ENCODE measurements around the gene NFATC2. TPM values are rescaled to one million over a fixed set of nuclear protein-coding genes. Genes with fewer than 3 reads are reported as not detected.

NFATC2 gene
- polyA plus RNA-seq, 1 donor: 22.3 TPM

DNA sequence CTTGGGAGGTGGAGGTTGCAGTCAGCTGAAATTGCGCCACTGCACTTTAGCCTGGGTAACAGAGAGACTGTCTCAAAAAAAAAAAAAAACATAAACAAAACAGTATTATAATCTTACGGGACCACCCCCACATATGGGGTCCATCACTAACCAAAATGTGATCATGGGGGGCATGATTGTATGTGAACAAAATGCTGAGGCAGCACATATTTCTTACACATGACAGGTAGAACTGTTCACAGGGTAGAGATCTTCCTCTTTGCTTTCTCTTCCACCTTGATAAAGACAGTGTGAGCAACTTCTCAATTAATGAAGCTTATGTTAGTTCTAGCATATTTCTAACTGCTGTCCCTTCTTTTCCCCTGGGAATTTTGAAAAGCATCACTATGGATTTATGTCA, 24.7 kb downstream of the NFATC2 start:
- H3K27ac ChIP-seq (ENCODE audit: low read length): no peak overlapping the region
- H3K27me3 ChIP-seq (ENCODE audit: control insufficient read depth, insufficient read depth, low read length): no peaks in the 10 kb centered on the region
- no peak overlapping the region for H3K4me3 ChIP-seq (ENCODE audit: low read length)
- no peak for DNase-seq
- H3K9me3 ChIP-seq (ENCODE audit: control insufficient read depth, low read depth, low read length): no peaks in the 10 kb centered on the region
- H3K36me3 ChIP-seq (ENCODE audit: control insufficient read depth, insufficient read depth, low read length): peaks cover 43% of the 10 kb centered on the region
- WGBS (ENCODE audit: insufficient coverage, low lambda C conversion rate): 100% methylated on average over 1 of the region's 2 CpGs
- H3K4me1 ChIP-seq (ENCODE audit: control insufficient read depth, insufficient read depth, low read length): peaks cover 5% of the 10 kb centered on the region

GRCh38 chr20:51516855-51517254, 25.7 kb downstream of the NFATC2 start:
- no CpG with 5 or more reads among the region's 7 CpGs for WGBS (ENCODE audit: insufficient coverage, low lambda C conversion rate)
- no peaks in the 10 kb centered on the region for H3K9me3 ChIP-seq (ENCODE audit: control insufficient read depth, low read depth, low read length)
- peaks cover 43% of the 10 kb centered on the region for H3K36me3 ChIP-seq (ENCODE audit: control insufficient read depth, insufficient read depth, low read length)

DNA sequence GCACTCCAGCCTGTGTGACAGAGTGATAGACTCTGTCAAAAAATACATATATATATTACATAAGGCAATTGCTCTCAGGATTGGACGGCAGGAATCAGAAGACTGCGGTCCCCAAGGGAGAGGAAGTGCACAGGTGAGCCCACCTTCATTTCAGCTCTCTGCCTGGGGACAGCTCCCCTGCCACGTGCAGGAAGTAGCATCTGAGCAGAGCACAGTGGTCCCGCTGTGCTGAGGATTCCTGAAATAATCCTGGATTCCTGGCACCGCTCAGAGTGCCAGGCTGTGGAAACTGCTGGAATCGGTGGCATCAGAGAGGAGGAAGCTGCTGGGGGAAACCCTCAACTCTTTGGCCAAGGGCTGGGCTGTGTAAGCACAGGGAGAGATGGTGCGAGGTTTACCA, 27.7 kb downstream of the NFATC2 start:
- WGBS (ENCODE audit: insufficient coverage, low lambda C conversion rate): no CpG with 5 or more reads among the region's 7 CpGs
- H3K36me3 ChIP-seq (ENCODE audit: control insufficient read depth, insufficient read depth, low read length): peaks cover 44% of the 10 kb centered on the region
- no peak overlapping the region for H3K4me3 ChIP-seq (ENCODE audit: low read length)
- no peaks in the 10 kb centered on the region for H3K27me3 ChIP-seq (ENCODE audit: control insufficient read depth, insufficient read depth, low read length)
- H3K27ac ChIP-seq (ENCODE audit: low read length): no peak overlapping the region
- no peak for DNase-seq
- H3K4me1 ChIP-seq (ENCODE audit: control insufficient read depth, insufficient read depth, low read length): peaks cover 5% of the 10 kb centered on the region
- H3K9me3 ChIP-seq (ENCODE audit: control insufficient read depth, low read depth, low read length): no peaks in the 10 kb centered on the region

More at GRCh38 chr20:51516855-51517254, 25.7 kb downstream of the NFATC2 start:
- DNase-seq: no peak
- Histone ChIP-seq H3K4me3 (ENCODE audit: low read length) (no peak overlapping the region), H3K27me3 (ENCODE audit: control insufficient read depth, insufficient read depth, low read length) (no peaks in the 10 kb centered on the region), H3K4me1 (ENCODE audit: control insufficient read depth, insufficient read depth, low read length) (peaks cover 5% of the 10 kb centered on the region), H3K27ac (ENCODE audit: low read length) (no peak overlapping the region)

DNA sequence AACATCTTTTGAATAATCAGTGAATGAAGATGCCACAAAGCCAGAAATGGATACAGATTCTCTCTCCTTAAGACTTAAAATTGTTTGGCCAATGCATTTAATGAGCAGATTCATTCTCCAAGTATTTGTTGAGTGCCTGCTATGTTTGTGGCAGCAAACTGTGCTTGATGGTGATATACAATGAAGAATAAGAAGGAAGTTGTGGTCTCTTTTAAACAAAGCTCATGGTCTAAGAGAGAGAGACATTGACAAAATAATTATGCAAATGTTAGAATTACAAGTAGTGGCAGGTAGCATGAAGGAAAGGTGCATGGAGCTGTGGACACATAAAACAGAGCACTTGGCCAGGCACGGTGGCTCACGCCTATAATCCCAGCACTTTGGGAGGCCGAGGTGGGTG, 28.3 kb downstream of the NFATC2 start:
- peaks cover 50% of the 10 kb centered on the region for H3K36me3 ChIP-seq (ENCODE audit: control insufficient read depth, insufficient read depth, low read length)
- H3K4me1 ChIP-seq (ENCODE audit: control insufficient read depth, insufficient read depth, low read length): peaks cover 5% of the 10 kb centered on the region
- WGBS (ENCODE audit: insufficient coverage, low lambda C conversion rate): no CpG with 5 or more reads among the region's 3 CpGs
- no peaks in the 10 kb centered on the region for H3K9me3 ChIP-seq (ENCODE audit: control insufficient read depth, low read depth, low read length)
- H3K4me3 ChIP-seq (ENCODE audit: low read length): no peak overlapping the region
- no peaks in the 10 kb centered on the region for H3K27me3 ChIP-seq (ENCODE audit: control insufficient read depth, insufficient read depth, low read length)
- no peak for DNase-seq
- no peak overlapping the region for H3K27ac ChIP-seq (ENCODE audit: low read length)

DNA sequence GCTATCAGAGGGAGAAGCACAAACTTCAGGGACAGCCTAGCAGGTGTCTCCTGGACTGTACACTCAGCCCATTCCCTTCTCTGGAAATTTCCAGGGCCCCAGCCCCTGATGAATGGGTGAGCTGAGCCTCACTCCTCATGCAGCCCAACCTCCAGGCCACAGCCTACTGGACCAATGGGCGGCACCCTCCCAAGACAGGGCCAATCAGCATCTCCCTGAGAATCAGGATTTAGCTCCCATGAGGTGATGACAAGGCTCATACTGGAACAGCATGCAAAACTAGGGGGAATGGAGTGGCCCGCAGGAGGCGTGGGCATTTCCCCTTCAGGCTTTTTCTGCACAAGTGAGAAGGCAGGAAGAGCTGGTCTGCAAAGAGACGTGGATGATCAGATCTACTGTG, 29.0 kb downstream of the NFATC2 start:
- WGBS (ENCODE audit: insufficient coverage, low lambda C conversion rate): no CpG with 5 or more reads among the region's 4 CpGs
- H3K9me3 ChIP-seq (ENCODE audit: control insufficient read depth, low read depth, low read length): no peaks in the 10 kb centered on the region
- no peak overlapping the region for H3K27ac ChIP-seq (ENCODE audit: low read length)
- DNase-seq: no peak
- H3K4me1 ChIP-seq (ENCODE audit: control insufficient read depth, insufficient read depth, low read length): peaks cover 5% of the 10 kb centered on the region
- H3K27me3 ChIP-seq (ENCODE audit: control insufficient read depth, insufficient read depth, low read length): no peaks in the 10 kb centered on the region
- peaks cover 47% of the 10 kb centered on the region for H3K36me3 ChIP-seq (ENCODE audit: control insufficient read depth, insufficient read depth, low read length)
- H3K4me3 ChIP-seq (ENCODE audit: low read length): no peak overlapping the region

DNA sequence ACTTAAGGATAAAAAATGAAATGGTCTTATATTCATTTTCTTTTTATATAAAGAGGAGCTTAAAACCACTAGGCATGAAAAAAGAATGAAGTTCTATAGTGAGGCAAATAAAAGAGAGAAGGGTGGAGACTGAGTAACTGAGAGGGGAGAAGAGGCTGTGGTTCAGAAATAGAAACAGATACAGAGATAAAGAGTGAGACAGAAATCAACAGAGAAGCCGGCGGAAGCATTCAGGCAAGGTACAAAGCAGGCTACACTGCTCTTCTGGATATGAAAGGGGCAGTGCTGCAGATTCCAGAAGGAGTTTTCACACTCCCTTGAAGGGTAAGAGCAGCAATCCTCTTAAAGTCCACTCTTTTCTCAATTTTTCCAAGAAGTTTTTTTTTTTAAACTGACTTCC, 29.9 kb downstream of the NFATC2 start:
- H3K36me3 ChIP-seq (ENCODE audit: control insufficient read depth, insufficient read depth, low read length): peaks cover 47% of the 10 kb centered on the region
- no CpG with 5 or more reads among the region's 2 CpGs for WGBS (ENCODE audit: insufficient coverage, low lambda C conversion rate)
- no peaks in the 10 kb centered on the region for H3K9me3 ChIP-seq (ENCODE audit: control insufficient read depth, low read depth, low read length)
- DNase-seq: no peak
- no peak overlapping the region for H3K4me3 ChIP-seq (ENCODE audit: low read length)
- no peaks in the 10 kb centered on the region for H3K4me1 ChIP-seq (ENCODE audit: control insufficient read depth, insufficient read depth, low read length)
- no peak overlapping the region for H3K27ac ChIP-seq (ENCODE audit: low read length)
- no peaks in the 10 kb centered on the region for H3K27me3 ChIP-seq (ENCODE audit: control insufficient read depth, insufficient read depth, low read length)

GRCh38 chr20:51511861-51512619, 30.5 kb downstream of the NFATC2 start:
- no peaks in the 10 kb centered on the region for H3K27me3 ChIP-seq (ENCODE audit: control insufficient read depth, insufficient read depth, low read length)
- peaks cover 46% of the 10 kb centered on the region for H3K36me3 ChIP-seq (ENCODE audit: control insufficient read depth, insufficient read depth, low read length)
- no peaks in the 10 kb centered on the region for H3K9me3 ChIP-seq (ENCODE audit: control insufficient read depth, low read depth, low read length)
- no peak overlapping the region for H3K27ac ChIP-seq (ENCODE audit: low read length)
- no peak overlapping the region for H3K4me3 ChIP-seq (ENCODE audit: low read length)
- DNase-seq: no peak
- H3K4me1 ChIP-seq (ENCODE audit: control insufficient read depth, insufficient read depth, low read length): no peaks in the 10 kb centered on the region
- WGBS (ENCODE audit: insufficient coverage, low lambda C conversion rate): no CpG with 5 or more reads among the region's 10 CpGs

DNA sequence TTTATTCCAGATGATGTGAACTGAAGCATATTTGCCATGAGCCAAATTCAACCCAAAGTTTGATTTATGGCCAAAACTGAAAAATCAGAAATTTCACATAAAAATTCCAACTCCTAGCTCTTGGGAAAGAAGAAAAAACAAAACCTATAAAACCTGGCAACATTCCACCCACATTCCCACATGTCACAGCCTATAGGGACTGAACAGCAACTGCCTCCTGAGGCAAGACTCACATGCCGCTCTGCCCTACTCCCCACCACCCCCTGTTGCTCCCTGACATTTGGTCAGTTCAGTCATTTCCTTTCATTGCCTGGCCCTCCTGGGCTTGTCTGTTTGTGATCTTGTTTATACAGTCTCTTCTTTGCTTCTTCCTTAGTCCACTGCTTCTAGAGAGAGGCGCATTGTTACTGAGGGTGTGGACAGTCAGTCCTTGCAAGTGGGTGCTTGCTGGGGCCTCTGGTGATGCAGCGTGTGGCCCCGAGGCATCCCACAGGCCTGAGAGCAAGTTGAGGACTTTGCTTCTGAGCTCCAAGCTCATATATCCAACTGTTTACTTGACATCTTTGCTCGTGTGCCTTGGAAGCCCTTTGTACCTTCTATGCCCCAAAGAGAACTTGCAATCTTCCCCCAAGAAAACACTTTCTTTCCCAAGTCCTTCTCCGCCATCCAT, 31.4 kb downstream of the NFATC2 start:
- H3K27me3 ChIP-seq (ENCODE audit: control insufficient read depth, insufficient read depth, low read length): no peaks in the 10 kb centered on the region
- H3K4me1 ChIP-seq (ENCODE audit: control insufficient read depth, insufficient read depth, low read length): no peaks in the 10 kb centered on the region
- H3K4me3 ChIP-seq (ENCODE audit: low read length): no peak overlapping the region
- H3K27ac ChIP-seq (ENCODE audit: low read length): no peak overlapping the region
- WGBS (ENCODE audit: insufficient coverage, low lambda C conversion rate): 75% methylated on average over 2 of the region's 6 CpGs
- H3K9me3 ChIP-seq (ENCODE audit: control insufficient read depth, low read depth, low read length): no peaks in the 10 kb centered on the region
- peak in 1 of 2 donors; percentile 57 for DNase-seq
- H3K36me3 ChIP-seq (ENCODE audit: control insufficient read depth, insufficient read depth, low read length): peaks cover 43% of the 10 kb centered on the region

- WGBS (ENCODE audit: insufficient coverage, low lambda C conversion rate): 82% methylated on average over 2 of the region's 6 CpGs
- Histone ChIP-seq H3K27ac (ENCODE audit: low read length) (no peak overlapping the region), H3K9me3 (ENCODE audit: control insufficient read depth, low read depth, low read length) (no peaks in the 10 kb centered on the region), H3K4me1 (ENCODE audit: control insufficient read depth, insufficient read depth, low read length) (no peaks in the 10 kb centered on the region), H3K36me3 (ENCODE audit: control insufficient read depth, insufficient read depth, low read length) (peaks cover 44% of the 10 kb centered on the region), H3K4me3 (ENCODE audit: low read length) (no peak overlapping the region), H3K27me3 (ENCODE audit: control insufficient read depth, insufficient read depth, low read length) (no peaks in the 10 kb centered on the region)
- no peak for DNase-seq
These were observed 32.4 kb downstream of the NFATC2 start for GRCh38 chr20:51510169-51510568.

DNA sequence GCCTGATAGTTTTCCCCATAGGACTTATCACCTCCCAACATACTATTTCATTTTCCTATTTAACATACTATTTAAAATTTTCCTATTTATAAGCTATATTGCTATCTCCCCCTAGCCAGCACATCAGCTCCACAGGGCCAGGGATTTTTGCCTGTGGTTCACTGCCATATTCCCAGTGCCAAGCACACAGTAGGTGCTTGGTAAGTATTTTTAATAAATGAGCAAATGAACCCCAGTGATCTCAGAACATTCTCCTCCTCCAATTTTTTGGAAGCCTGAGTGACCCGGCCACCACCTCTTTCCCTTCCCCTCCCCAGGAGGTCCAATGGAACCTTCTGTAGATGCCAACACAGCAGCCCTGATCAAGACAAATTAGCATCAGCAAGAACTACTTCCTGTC, 33.3 kb downstream of the NFATC2 start:
- Histone ChIP-seq H3K36me3 (ENCODE audit: control insufficient read depth, insufficient read depth, low read length) (peaks cover 41% of the 10 kb centered on the region), H3K4me1 (ENCODE audit: control insufficient read depth, insufficient read depth, low read length) (no peaks in the 10 kb centered on the region)
- 83% methylated on average over 1 of the region's 1 CpG for WGBS (ENCODE audit: insufficient coverage, low lambda C conversion rate)

More for the DNA sequence above, 33.3 kb downstream of the NFATC2 start:
- Histone ChIP-seq H3K9me3 (ENCODE audit: control insufficient read depth, low read depth, low read length) (no peaks in the 10 kb centered on the region), H3K4me3 (ENCODE audit: low read length) (no peak overlapping the region), H3K27ac (ENCODE audit: low read length) (no peak overlapping the region), H3K27me3 (ENCODE audit: control insufficient read depth, insufficient read depth, low read length) (no peaks in the 10 kb centered on the region)
- DNase-seq: no peak

Data from large intestine (tissue), 3 donors.